Measurements from ENCODE around the gene ELMO1. TPM values are rescaled to one million over a fixed set of nuclear protein-coding genes. Genes with fewer than 3 reads are reported as not detected.

ELMO1 gene
- total and polyA plus RNA-seq, 2 experiments from 2014 or later, result 6.5 to 24.9 TPM

DNA sequence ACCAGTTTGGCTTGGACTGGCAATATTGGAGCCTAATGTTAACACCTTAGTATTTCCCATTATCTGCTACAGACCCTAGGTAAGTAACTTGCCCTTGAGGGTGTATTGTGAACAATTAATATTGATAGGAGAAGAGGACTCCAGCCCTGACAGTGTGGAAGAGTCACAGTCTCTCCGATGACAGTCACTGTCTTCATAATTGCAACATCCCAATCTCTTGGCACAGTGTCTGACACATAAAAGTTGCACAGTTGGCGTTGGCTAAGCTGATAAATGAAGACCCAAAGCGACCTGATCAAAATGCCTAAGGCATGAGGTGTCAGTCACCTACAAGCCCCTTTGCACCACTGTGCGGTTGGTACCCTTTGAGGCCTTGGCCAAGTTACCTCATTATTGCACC, 569.6 kb downstream of the ELMO1 start (continued):
- TF ChIP-seq ZNF114 (CRISPR knock-in tag; IDR thresholded peaks at IDR 0.05) (no peak), ZNF331 (CRISPR knock-in tag; IDR thresholded peaks at IDR 0.05; ENCODE audit: low read depth) (no peak), EZH2 (IDR thresholded peaks at IDR 0.05; ENCODE audit: low read depth, unreplicated experiment) (no peak), CTCF (conservative IDR thresholded peaks at IDR 0.05; ENCODE audit: low read depth in 2 of 2) (no peak), POLR2AphosphoS5 (IDR thresholded peaks at IDR 0.05; ENCODE audit: low read depth) (no peak), STAT1 (IDR thresholded peaks at IDR 0.05; ENCODE audit: unreplicated experiment) (no peak), NANOG (IDR thresholded peaks at IDR 0.05; ENCODE audit: borderline replicate concordance) (no peak), JUNB (IDR thresholded peaks at IDR 0.05; ENCODE audit: unreplicated experiment) (no peak), EZH2phosphoT487 (IDR thresholded peaks at IDR 0.05; ENCODE audit: unreplicated experiment) (no peak)
- TF ChIP-seq, protein P1, sequence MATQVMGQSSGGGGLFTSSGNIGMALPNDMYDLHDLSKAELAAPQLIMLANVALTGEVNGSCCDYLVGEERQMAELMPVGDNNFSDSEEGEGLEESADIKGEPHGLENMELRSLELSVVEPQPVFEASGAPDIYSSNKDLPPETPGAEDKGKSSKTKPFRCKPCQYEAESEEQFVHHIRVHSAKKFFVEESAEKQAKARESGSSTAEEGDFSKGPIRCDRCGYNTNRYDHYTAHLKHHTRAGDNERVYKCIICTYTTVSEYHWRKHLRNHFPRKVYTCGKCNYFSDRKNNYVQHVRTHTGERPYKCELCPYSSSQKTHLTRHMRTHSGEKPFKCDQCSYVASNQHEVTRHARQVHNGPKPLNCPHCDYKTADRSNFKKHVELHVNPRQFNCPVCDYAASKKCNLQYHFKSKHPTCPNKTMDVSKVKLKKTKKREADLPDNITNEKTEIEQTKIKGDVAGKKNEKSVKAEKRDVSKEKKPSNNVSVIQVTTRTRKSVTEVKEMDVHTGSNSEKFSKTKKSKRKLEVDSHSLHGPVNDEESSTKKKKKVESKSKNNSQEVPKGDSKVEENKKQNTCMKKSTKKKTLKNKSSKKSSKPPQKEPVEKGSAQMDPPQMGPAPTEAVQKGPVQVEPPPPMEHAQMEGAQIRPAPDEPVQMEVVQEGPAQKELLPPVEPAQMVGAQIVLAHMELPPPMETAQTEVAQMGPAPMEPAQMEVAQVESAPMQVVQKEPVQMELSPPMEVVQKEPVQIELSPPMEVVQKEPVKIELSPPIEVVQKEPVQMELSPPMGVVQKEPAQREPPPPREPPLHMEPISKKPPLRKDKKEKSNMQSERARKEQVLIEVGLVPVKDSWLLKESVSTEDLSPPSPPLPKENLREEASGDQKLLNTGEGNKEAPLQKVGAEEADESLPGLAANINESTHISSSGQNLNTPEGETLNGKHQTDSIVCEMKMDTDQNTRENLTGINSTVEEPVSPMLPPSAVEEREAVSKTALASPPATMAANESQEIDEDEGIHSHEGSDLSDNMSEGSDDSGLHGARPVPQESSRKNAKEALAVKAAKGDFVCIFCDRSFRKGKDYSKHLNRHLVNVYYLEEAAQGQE (IDR thresholded peaks at IDR 0.05; ENCODE audit: unreplicated experiment), result no peak
- TF ChIP-seq, protein P2, sequence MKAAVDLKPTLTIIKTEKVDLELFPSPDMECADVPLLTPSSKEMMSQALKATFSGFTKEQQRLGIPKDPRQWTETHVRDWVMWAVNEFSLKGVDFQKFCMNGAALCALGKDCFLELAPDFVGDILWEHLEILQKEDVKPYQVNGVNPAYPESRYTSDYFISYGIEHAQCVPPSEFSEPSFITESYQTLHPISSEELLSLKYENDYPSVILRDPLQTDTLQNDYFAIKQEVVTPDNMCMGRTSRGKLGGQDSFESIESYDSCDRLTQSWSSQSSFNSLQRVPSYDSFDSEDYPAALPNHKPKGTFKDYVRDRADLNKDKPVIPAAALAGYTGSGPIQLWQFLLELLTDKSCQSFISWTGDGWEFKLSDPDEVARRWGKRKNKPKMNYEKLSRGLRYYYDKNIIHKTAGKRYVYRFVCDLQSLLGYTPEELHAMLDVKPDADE (IDR thresholded peaks at IDR 0.05), result no peak

DNA sequence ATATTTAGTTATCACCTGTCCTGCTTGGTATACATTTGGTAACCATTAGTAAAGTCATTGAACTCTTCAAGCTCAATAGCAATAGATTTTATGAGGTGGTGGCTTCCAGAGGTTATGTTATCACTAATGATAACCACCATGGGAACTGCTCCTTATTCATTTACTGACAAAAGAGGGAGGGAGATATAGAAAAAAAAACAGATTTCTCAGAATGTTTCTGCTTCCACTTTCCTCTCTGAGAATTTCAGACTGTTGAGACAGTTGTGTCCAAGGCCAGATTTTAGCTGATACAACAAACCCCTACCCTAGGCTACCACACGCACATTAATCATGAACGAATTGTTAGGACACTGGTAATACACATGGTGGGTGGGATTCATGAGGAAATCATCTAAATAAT, 570.4 kb downstream of the ELMO1 start:
- no peak overlapping the region for H3K4me2 ChIP-seq
- no peaks in the 10 kb centered on the region for H3F3A ChIP-seq (replicated peaks; ENCODE audit: low read depth)
- Mint-ChIP-seq H3K36me3 (ENCODE audit: low read depth) (no peaks in the 10 kb centered on the region), H3K27ac (no peak overlapping the region), H3K27me3 (ENCODE audit: insufficient read depth, low read depth, poor library complexity) (peaks cover 3% of the 10 kb centered on the region), H3K9me3 (no peaks in the 10 kb centered on the region), H3K4me3 (no peak overlapping the region), H3K4me1 (peaks cover 21% of the 10 kb centered on the region)
- peaks cover 24% of the 10 kb centered on the region for H3K4me1 ChIP-seq (ENCODE audit: insufficient read depth)
- no peaks in the 10 kb centered on the region for H3K36me3 ChIP-seq (ENCODE audit: insufficient read depth)
- H3K9me2 ChIP-seq (ENCODE audit: insufficient read depth), result peaks cover 6% of the 10 kb centered on the region
- no peaks in the 10 kb centered on the region for H4K20me1 ChIP-seq (replicated peaks; ENCODE audit: insufficient read depth)
- no peaks in the 10 kb centered on the region for H3K79me2 ChIP-seq (replicated peaks; ENCODE audit: insufficient read depth)
- H3K27me3 ChIP-seq (ENCODE audit: insufficient read depth), result no peaks in the 10 kb centered on the region
- ATAC-seq (no peak), DNase-seq (ENCODE audit: low spot score) (no peak)
- H3K4me3 ChIP-seq, result no peak overlapping the region
- no peak overlapping the region for H3K27ac ChIP-seq (ENCODE audit: low read depth)
- no peak overlapping the region for H2AFZ ChIP-seq
- TF ChIP-seq, protein P3, sequence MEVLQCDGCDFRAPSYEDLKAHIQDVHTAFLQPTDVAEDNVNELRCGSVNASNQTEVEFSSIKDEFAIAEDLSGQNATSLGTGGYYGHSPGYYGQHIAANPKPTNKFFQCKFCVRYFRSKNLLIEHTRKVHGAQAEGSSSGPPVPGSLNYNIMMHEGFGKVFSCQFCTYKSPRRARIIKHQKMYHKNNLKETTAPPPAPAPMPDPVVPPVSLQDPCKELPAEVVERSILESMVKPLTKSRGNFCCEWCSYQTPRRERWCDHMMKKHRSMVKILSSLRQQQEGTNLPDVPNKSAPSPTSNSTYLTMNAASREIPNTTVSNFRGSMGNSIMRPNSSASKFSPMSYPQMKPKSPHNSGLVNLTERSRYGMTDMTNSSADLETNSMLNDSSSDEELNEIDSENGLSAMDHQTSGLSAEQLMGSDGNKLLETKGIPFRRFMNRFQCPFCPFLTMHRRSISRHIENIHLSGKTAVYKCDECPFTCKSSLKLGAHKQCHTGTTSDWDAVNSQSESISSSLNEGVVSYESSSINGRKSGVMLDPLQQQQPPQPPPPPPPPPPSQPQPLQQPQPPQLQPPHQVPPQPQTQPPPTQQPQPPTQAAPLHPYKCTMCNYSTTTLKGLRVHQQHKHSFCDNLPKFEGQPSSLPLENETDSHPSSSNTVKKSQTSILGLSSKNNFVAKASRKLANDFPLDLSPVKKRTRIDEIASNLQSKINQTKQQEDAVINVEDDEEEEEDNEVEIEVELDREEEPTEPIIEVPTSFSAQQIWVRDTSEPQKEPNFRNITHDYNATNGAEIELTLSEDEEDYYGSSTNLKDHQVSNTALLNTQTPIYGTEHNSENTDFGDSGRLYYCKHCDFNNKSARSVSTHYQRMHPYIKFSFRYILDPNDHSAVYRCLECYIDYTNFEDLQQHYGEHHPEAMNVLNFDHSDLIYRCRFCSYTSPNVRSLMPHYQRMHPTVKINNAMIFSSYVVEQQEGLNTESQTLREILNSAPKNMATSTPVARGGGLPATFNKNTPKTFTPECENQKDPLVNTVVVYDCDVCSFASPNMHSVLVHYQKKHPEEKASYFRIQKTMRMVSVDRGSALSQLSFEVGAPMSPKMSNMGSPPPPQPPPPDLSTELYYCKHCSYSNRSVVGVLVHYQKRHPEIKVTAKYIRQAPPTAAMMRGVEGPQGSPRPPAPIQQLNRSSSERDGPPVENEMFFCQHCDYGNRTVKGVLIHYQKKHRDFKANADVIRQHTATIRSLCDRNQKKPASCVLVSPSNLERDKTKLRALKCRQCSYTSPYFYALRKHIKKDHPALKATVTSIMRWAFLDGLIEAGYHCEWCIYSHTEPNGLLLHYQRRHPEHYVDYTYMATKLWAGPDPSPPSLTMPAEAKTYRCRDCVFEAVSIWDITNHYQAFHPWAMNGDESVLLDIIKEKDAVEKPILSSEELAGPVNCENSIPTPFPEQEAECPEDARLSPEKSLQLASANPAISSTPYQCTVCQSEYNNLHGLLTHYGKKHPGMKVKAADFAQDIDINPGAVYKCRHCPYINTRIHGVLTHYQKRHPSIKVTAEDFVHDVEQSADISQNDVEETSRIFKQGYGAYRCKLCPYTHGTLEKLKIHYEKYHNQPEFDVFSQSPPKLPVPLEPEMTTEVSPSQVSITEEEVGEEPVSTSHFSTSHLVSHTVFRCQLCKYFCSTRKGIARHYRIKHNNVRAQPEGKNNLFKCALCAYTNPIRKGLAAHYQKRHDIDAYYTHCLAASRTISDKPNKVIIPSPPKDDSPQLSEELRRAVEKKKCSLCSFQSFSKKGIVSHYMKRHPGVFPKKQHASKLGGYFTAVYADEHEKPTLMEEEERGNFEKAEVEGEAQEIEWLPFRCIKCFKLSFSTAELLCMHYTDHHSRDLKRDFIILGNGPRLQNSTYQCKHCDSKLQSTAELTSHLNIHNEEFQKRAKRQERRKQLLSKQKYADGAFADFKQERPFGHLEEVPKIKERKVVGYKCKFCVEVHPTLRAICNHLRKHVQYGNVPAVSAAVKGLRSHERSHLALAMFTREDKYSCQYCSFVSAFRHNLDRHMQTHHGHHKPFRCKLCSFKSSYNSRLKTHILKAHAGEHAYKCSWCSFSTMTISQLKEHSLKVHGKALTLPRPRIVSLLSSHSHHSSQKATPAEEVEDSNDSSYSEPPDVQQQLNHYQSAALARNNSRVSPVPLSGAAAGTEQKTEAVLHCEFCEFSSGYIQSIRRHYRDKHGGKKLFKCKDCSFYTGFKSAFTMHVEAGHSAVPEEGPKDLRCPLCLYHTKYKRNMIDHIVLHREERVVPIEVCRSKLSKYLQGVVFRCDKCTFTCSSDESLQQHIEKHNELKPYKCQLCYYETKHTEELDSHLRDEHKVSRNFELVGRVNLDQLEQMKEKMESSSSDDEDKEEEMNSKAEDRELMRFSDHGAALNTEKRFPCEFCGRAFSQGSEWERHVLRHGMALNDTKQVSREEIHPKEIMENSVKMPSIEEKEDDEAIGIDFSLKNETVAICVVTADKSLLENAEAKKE (CRISPR knock-in tag; IDR thresholded peaks at IDR 0.05), result no peak
- TF ChIP-seq JUNB (IDR thresholded peaks at IDR 0.05; ENCODE audit: unreplicated experiment) (no peak), ZNF114 (CRISPR knock-in tag; IDR thresholded peaks at IDR 0.05) (no peak), NANOG (IDR thresholded peaks at IDR 0.05; ENCODE audit: borderline replicate concordance) (no peak)
- TF ChIP-seq, protein P2 (IDR thresholded peaks at IDR 0.05), result no peak

Measured in GM23338 (cell line).